HG03025 (cell line): ENCODE measurements around the gene TNRC18.
"Not testable (repeated sequence)": the region's sequence is repeated elsewhere in the genome, so short reads cannot be mapped to it uniquely, and the experiment has no call there.

Source experiments
- ATAC-seq: cut with Tn5 transposase; IDR thresholded peaks from one replicate; pipeline ENCODE4 v1.9.1; 2021; ENCODE audit warnings: mild to moderate bottlenecking, moderate library complexity; ENCODE audit not compliant: unreplicated experiment, low FRiP score

The TNRC18 gene

DNA sequence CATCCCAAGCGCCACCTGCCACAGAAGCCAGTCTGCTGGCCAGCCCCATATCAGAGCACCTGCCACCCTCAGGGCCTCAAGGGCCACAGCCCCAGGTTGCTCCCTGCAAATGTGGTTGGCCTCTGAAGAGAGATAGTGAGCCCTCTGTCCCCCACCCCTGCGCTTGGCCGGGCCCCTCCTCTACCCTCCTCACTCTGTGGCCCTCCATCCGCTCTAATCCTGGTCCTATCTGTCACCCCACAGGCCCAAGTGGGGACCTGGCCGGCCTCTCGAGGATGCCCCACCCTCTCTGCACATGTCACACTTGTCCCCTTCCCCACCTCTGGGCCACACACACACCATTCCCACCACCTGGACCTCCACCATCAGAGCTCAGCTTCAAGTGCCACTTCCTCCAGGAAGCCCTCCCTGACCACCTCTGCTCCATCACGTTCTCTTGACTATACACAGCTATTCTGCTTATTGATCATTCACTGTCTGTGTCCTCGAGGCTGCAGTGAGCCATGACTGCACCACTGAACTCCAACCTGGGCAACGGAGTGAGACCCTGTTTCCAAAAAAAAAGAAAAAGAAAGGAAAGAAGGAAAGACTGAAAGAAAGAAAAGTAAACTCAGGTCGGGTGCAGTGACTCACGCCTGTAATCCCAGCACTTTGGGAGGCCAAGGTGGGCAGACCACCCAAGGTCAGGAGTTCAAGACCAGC lies 42.4 kb downstream of the TNRC18 start:
- no peak for ATAC-seq

DNA sequence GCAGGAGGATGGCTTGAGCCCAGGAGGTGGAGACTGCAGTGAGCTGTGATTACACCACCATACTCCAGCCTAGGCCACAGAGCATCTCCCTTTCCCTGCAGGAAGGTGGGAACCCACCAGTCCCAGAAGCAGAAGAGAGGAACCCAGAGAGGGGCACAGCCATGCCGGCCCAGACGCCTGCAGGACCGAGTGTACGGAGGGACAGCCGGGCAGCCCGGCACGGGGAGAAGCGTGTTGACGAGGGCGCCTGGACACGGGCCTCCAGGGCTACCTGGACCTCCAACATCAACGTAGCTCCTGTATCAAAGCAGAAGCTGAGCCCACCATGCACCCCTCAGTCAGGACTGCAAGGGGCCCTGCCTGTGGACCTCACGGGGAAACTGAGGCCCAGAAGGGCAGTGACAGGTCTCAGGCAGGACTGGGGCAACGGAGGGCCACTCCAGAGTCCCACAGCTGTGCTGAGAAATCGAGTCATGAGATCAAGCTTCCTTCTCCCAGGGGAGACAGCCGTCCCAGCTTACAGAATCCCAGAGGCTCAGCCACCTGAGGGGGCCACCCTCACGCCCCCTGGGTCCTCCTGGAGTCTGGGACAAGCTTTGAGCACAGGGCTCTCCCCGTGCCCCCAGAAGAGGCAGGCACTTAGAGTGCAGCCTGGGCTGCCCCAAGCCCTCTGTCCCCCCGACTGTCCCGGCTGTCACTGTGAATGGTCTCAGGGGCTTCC lies 43.1 kb downstream of the TNRC18 start:
- no peak for ATAC-seq

DNA sequence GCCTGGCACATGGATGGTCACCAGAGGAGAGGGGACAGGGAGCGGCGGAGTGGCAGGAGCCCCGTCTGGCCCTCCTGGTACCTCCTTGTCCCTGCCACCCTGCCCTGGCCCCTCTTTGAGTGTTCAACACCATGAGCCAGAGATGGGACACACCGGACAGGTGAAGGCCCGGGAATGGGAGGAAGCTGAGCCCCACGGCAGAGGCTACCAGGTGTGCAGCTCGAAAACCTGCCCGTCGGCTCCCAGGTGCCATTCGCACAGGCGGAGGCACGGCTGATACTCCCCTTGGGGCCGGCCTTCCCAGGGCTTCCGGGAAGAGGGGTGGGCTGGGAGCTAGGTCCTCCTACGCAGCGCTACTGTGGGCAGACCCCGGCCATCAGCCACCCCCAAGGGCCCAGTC lies 44.1 kb downstream of the TNRC18 start:
- ATAC-seq, result no peak

DNA sequence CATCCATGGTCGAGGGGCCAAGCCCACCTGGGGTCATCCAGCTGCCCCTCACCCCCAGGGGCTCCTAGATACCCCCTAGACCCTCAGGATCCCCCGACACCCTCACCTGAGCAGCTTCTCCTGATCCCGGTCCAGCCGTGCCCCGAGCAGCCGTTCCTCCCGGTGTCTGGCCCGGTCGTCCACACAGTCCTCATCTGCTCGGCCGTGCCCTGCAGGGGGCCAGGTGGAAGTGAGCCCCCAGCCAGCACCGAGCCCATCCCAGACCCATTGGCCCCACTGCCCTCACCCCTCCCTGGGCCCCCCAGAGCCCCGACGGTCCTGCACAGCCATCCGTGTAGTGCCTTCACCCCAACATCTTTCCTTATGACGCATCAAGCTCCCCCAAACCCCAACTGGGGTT lies 45.8 kb downstream of the TNRC18 start:
- ATAC-seq, result no peak

DNA sequence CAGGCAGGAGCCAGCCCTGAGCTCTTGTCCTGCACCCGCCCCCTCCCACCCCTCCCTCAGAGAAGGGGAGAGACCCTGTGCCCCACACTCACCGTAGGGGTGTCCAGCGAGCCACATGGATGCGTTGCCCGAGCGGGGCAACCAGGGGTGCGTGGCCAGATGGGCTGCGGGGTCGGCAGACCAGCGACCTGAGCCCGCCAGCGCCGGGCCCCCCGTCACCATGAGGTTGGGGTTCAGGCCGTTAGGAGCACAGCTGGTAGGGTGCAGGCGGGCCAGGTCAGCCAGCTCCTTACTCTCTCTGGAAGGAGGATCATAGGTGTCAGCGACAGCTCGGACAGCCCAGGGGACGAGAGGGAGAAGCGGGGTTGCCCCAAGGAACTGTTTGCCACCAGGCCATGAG lies 46.4 kb downstream of the TNRC18 start:
- no peak for ATAC-seq

DNA sequence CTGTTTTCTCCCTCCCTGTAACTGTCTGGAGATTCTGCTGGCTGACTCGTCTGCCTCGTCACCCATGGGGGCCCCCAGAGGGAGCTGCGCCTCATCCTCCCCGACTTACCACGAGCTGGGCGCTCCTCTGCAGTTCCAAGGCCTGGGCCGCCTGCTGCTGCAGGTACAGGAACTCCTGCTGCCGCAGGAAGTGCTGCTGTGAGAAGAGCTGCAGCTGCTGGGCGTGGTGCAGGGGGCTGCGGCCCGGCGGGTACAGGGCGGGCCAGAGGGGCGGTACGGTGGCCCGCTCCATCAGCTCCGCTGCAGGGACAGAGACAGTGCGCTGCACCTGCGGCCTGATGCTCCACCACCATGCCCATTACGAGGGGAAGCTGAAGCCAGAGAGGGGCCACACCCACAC lies 47.7 kb downstream of the TNRC18 start:
- ATAC-seq, result no peak

DNA sequence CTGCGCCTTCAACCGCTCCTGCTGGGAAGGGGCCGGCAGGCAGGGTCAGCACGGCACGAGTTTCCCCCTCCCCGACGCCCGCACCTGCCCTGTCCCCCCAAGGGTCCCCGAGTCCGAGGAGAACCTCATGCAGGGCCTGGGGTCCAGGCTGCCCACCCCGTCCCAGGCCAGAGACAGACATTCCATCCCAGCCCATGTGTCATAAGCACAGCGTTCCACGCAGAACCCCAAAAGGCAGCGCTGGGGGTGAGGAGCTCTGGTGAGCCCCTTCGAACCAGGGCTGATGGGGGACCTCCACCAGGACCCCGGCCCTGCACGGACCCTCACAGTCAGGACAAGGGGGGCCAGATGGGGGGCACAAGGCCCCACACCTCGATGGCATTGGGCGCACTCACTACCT lies 49.2 kb downstream of the TNRC18 start:
- no peak for ATAC-seq

DNA sequence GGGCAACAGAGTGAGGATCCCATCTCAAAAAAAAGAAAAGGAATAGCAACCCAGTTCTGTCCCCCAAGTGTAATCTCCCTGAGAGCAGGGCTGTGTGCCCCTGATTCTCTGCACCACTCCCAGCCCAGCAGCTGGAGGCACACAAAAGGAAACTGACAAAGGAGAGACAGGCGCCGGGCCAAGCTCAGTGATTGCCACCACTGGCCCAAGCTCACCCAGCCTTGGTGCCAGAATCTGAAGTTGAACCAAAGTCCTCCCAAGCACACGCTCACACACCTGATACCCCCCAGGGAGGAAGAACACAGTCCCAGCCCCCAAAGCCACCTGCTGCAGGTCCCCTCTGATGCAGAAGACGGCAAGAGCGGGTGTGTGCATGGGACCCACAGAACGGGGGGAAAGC lies 50.3 kb downstream of the TNRC18 start:
- no peak for ATAC-seq

DNA sequence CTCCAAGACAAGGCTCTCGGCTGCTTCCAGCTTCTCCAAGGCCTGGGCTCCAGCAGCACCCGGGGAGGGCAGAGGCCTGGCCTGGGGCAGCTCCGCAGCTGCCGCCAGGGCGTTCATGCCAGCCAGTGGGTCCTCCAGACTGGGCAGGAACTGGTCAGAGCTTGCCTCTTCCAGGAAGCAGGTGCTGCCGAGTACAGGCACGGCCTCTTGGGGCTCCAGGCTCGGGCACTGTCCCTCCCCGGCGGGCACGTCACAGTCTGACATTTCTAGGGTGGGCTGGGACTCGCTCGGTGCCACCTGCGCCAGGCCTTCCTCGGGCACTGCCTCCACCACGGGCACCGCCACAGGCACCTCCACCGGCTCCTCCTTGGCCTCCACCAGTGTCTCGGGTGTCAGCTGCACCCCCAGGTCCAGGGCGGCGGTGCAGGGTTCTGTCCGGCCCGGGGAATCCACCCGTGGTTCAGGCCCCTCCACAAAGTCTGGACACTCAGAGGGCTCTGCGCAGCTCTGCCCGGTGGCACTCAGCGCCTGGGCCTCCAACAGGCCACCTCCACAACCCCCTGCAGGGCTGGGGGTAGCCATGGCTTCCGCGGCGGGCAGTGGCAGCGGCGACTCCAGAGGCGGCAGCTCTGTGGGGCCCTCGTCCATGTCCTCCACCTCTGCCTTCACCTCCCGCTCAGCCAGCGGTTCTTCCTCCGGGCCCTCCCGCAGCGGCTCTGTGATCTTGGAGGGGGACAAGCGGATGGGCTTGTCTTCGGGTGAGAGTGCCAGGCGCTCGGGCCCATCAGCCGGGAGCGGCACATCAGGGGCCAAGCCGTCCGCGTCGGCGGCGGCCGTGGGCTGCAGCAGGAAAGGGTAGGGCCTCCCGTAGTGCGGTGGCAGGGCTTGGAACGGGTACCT lies 52.9 kb downstream of the TNRC18 start:
- ATAC-seq, result no peak

DNA sequence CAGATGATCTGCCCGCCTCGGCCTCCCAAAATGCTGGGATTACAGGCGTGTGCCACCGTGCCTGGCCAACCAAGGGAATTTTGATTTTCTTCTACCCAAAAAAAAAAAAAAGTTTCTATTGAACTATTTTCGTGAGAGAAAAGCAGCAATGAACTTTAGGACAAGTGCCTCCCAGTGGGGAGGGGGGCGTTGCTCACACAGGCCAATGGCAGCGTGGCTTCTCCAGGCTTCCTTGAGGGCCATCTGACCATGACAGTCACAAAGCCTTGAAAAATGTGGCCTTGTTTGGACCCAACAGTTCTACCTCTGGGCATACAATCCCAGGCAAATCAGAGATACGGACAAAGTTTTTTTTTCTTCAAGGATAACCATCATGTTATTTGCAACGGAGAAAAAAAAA lies 56.0 kb downstream of the TNRC18 start:
- no peak for ATAC-seq

DNA sequence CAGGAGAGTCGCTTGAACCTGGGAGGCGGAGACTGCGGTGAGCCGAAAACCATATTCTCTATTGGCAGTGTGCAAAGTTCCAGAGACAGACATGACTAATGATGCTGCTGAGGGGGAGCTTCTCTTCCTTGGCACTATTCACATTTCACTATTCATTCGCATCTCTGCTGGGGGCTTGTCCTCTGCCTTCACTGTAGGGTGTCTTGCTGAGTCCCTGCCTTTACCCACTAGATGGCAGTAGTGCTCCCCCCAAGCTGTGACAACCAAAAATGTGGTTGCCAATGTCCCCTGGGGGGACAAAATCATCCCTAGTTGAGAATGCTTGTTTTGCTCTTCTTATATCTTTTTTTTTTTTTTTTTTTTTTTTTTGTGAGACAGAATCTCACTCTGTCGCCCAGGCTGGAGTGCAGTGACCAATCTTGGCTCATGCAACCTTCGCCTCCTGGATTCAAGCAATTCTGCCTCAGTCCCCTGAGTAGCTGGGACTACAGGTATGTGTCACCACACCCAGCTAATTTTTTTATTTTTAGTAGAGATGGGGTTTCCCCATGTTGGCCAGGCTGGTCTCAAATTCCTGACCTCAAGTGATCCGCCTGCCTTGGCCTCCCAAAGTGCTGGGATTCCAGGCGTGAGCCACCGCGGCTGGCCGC lies 57.5 kb downstream of the TNRC18 start:
- ATAC-seq, result not testable (repeated sequence)

DNA sequence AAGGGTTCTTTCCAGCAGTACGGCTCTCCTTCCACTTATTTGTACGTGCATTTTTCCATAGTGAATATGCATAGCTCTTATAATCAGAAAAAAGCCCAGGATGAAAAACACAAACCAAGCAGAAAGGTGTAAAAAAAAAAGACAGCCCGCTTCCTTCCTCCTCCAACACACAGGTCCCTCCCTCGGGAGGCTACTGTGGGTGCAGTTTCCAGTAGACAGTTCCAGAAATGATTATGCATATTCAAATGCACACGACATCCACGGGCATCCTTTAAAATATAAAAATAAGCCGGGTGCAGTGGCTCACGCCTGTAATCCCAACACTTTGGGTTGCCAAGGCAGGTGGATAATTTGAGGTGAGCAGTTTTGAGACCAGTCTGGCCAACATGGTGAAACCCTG lies 59.9 kb downstream of the TNRC18 start:
- no peak for ATAC-seq

DNA sequence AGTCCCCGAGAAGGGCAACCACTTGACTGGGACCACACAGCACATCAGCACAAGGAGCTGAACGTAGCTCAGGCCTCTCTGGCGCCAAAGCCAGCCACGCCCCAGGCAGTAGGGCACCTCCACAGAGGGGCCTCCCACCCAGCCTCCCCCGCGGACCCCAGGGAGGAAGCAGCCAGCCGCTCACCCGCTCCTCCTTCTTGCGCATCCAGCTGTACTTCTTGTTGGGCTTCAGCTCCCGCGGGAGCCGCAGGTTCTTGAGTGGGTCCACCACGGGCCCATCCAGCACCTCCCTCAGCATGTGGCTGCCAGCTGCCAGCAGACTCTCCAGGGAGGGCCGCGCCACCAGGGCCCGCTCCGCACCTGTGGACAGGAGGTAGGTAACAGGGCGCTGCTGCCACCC lies 61.2 kb downstream of the TNRC18 start:
- ATAC-seq, result no peak

DNA sequence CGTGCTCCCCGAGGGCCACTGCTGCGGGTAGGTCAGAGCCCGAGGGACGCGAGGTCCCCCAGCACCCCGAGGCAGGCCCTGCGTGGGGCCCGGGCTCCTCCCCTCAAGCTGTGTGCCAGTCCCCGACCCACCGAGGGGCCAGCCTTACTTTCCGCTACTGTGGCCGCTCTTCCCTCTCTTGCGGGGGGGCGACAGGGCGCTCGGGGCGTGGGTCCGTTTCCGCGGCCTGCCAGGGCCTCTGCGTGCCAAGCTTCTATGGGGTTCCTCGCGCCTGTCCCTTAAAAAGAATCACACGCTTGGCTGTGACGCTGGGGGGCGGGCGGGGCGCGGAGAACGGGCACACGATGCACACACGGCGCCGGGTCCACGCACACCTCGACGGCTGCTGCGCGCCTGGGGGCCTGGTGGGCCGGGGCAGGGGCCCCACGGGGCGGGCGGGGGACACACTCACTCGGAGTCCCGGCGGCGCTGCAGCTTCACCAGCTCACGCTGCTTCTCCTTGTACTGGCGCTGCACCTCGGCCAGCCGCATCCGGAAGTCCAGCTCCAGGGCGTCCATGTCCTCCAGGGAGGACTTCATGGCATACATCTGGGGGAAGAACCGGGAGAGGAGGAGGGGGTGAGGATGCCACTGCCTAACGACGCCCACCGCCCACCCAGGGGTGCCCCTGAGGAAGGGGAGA lies 62.0 kb downstream of the TNRC18 start:
- ATAC-seq, result no peak

DNA sequence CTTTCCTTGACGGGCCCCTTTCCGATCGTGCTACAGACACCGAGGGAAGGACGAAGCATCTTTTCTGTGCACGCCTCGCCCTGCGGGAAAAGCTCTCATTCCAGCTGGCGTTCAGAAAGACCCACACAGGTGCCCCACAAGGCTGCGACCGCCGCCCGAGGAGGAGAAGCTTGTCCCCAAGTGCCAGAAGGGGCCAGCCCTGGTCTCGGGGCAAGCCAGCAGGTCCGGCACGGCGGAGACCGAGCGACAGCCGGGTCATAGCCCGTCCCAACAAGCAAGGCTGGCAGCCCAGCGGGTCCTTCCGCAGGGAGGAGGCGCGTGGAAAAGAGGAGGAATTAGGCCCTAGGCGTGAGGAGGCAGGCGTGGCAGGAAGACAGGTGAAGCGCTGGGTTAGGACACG lies 62.7 kb downstream of the TNRC18 start:
- ATAC-seq, result no peak

DNA sequence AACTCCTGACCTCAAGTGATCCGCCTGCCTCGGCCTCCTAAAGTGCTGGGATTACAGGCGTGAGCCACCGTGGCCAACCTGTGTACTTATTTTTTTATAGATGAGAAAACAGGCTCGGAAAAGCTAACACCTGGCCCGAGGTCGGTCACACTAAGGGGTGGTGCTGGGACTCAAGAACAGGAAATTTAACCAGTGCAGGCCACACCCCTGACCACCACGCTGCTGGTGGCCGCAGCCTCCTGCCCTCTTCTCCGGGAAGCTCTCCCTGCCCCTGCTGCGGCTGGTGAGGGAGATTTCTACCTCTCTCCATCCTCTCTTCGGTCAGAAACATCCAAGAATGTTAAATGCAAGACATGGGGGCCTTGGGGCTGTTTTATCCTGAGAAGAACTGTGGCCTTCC lies 63.2 kb downstream of the TNRC18 start:
- ATAC-seq, result no peak

DNA sequence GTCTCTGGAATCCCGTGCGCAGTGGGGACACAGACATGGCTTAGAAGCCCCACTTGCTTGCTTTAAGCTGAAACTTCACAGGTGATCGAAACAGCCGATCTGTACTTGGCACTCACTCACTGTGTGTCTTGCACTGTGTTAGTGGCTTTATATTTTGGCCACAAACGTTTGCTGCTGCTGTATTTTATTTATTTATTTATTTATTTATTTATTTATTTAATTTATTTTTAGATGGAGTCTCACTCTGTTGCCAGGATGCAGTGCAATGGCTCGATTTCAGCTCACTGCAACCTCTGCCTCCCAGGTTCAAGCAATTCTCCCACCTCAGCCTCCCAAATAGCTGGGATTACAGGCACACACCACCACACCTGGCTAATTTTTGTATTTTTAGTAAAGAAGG lies 63.6 kb downstream of the TNRC18 start:
- not testable (repeated sequence) for ATAC-seq

DNA sequence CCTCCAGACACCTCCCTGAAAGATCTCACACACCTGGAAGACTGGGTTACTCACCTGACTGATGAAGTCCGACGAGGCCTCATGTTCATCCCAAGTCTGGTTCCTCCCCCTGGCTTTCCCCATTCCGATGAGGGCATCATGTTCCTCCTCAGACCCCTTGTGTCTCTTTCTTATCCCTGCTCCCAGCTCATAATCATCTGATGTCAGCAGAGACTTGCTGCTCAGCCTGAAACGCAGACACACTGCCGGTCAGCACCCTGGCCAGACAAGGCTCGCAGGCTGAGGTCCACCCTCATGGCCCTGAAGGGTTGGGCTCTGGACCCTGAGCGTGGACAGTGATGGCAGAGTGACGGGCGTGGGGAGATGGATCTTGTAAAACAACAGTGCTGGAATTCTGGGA lies 64.3 kb downstream of the TNRC18 start:
- no peak for ATAC-seq

DNA sequence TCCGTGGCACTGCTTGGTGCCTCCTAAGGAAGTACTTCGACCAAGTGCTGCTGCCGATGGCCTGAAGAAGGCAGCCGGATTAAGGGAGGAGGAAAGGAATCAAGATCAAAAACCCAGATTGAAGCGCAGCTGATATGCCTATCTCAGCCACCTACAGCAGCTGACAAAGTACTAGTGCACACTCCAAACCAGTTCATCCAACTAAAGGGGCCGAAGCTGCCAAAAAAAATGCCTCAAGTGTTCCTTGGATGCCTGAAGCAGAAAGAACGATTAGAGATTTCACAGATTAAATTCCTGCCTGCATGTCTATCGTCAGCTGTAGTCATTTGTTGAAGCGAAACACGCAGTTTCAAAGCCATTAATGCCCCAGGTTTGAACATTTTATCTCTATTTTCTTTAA lies 65.7 kb downstream of the TNRC18 start:
- no peak for ATAC-seq

DNA sequence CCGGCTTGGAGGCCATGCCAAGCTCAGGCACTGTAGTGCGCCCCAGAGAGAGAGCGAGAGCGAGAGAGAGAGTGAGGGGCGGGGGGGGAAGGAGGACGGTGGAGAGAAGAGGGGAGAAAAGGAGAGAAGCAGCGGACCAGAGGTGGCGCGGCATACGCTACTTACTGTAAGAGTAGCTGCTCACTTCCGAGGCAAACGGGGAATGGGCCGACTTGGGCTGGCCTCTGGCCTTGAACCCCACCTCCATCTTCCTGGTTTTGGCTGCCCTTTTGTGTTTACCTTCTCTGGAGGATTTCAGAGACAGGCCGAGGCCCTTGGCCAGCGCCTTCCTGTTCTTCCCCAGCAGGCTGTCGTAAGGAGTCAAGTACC lies 66.9 kb downstream of the TNRC18 start:
- no peak for ATAC-seq
